Inflammatory macrophage treated with lipopolysaccharide for 4 hours (primary cell): Measurements from ENCODE around the gene ELMOD3.
A peak's percentile ranks its signal among the peaks of the same experiment; 100 is the strongest.
"Not testable (repeated sequence)": the region's sequence is repeated elsewhere in the genome, so short reads cannot be mapped to it uniquely, and the experiment has no call there.

Experiments
- DNase-seq: peaks from one replicate; pipeline ENCODE4 v3.0.0-alpha.2; 2020

The ELMOD3 gene

GRCh38 chr2:85405201-85406059, 50.9 kb downstream of the ELMOD3 start:
- peak; percentile 97 for DNase-seq

GRCh38 chr2:85409845-85410583, 55.4 kb downstream of the ELMOD3 start, which contains the start of gene CAPG:
TSS of gene CAPG (minus strand) at chr2:85410366. CDS start at chr2:85402145, 8,221 bp downstream.
- peak; percentile 91 for DNase-seq

- DNase-seq, result peak; percentile 63
These were observed 56.2 kb downstream of the ELMOD3 start for GRCh38 chr2:85410584-85411404.

- no peak for DNase-seq
These were observed 56.8 kb downstream of the ELMOD3 start for GRCh38 chr2:85411405-85411748.

GRCh38 chr2:85413592-85414420, 59.2 kb downstream of the ELMOD3 start:
- DNase-seq, result peak; percentile 87

GRCh38 chr2:85414421-85414759, 59.8 kb downstream of the ELMOD3 start:
- not testable (repeated sequence) for DNase-seq

GRCh38 chr2:85414761-85415553, 60.4 kb downstream of the ELMOD3 start:
- peak; percentile 98 for DNase-seq

- peak; percentile 96 for DNase-seq
These were observed 61.5 kb downstream of the ELMOD3 start for GRCh38 chr2:85415980-85416650.

GRCh38 chr2:85418132-85419008, 63.8 kb downstream of the ELMOD3 start, which contains the start of gene SH2D6:
TSS of gene SH2D6 (plus strand) at chr2:85418714. CDS start at chr2:85429466, 10,752 bp downstream.
- DNase-seq, result peak; percentile 80

- DNase-seq, result no peak
These were observed 64.6 kb downstream of the ELMOD3 start for GRCh38 chr2:85419009-85419675.

- peak; percentile 73 for DNase-seq
These were observed 66.1 kb downstream of the ELMOD3 start for GRCh38 chr2:85420536-85421259.

GRCh38 chr2:85421260-85422071, 66.9 kb downstream of the ELMOD3 start:
- no peak for DNase-seq

- no peak for DNase-seq
These were observed 67.5 kb downstream of the ELMOD3 start for GRCh38 chr2:85422072-85422457.

GRCh38 chr2:85423525-85423924, 69.0 kb downstream of the ELMOD3 start:
- DNase-seq, result no peak

- DNase-seq, result no peak
These were observed 71.0 kb downstream of the ELMOD3 start for GRCh38 chr2:85425588-85425987.

- no peak for DNase-seq
These were observed 72.8 kb downstream of the ELMOD3 start for GRCh38 chr2:85427300-85427835.

GRCh38 chr2:85428343-85428881, 73.8 kb downstream of the ELMOD3 start:
- peak; percentile 95 for DNase-seq
